ENCODE results near the gene UNC13B.

DNA sequence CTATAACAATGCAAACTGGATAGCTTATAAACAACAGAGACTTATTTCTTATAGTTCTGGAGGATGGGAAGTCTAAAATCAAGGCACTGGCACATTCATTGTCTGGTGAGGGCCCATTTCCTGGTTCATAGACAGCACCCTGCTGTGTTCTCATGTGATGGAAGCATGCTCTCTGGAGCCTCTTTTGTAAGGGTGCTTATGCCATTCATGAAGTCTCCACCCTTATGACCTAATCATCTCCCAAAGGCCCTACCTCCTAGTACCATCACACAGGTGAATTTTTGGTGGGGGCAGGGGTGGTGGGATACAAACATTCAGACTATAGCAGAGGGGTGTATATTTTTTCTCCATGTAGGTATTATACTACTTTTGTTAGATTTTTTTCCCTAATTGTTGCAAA is 92.4 kb downstream of the UNC13B start:
- TF ChIP-seq, protein P1, sequence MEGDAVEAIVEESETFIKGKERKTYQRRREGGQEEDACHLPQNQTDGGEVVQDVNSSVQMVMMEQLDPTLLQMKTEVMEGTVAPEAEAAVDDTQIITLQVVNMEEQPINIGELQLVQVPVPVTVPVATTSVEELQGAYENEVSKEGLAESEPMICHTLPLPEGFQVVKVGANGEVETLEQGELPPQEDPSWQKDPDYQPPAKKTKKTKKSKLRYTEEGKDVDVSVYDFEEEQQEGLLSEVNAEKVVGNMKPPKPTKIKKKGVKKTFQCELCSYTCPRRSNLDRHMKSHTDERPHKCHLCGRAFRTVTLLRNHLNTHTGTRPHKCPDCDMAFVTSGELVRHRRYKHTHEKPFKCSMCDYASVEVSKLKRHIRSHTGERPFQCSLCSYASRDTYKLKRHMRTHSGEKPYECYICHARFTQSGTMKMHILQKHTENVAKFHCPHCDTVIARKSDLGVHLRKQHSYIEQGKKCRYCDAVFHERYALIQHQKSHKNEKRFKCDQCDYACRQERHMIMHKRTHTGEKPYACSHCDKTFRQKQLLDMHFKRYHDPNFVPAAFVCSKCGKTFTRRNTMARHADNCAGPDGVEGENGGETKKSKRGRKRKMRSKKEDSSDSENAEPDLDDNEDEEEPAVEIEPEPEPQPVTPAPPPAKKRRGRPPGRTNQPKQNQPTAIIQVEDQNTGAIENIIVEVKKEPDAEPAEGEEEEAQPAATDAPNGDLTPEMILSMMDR (IDR thresholded peaks at IDR 0.05 in 2 of 3, conservative IDR thresholded peaks at IDR 0.05 in 1 of 3; ENCODE audit: insufficient read depth in 2 of 3, low read depth in 1 of 3, low read length in 3 of 3) = no peak
- TF ChIP-seq FOXJ3 (CRISPR knock-in tag; IDR thresholded peaks at IDR 0.05) (no peak), BACH1 (tag; IDR thresholded peaks at IDR 0.05) (no peak)
- TF ChIP-seq, protein P2, sequence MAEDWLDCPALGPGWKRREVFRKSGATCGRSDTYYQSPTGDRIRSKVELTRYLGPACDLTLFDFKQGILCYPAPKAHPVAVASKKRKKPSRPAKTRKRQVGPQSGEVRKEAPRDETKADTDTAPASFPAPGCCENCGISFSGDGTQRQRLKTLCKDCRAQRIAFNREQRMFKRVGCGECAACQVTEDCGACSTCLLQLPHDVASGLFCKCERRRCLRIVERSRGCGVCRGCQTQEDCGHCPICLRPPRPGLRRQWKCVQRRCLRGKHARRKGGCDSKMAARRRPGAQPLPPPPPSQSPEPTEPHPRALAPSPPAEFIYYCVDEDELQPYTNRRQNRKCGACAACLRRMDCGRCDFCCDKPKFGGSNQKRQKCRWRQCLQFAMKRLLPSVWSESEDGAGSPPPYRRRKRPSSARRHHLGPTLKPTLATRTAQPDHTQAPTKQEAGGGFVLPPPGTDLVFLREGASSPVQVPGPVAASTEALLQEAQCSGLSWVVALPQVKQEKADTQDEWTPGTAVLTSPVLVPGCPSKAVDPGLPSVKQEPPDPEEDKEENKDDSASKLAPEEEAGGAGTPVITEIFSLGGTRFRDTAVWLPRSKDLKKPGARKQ (CRISPR knock-in tag; IDR thresholded peaks at IDR 0.05) = no peak
- TF ChIP-seq, protein P3, sequence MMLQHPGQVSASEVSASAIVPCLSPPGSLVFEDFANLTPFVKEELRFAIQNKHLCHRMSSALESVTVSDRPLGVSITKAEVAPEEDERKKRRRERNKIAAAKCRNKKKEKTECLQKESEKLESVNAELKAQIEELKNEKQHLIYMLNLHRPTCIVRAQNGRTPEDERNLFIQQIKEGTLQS (IDR thresholded peaks at IDR 0.05) = no peak
- TF ChIP-seq, protein P3 (CRISPR knock-in tag; conservative IDR thresholded peaks at IDR 0.05) = no peak
